HFFc6 (cell line): ENCODE measurements around the gene IGFBP7. TPM values are rescaled to one million over a fixed set of nuclear protein-coding genes. Genes with fewer than 3 reads are reported as not detected.

Experiments used
- DNase-seq: peaks from one replicate; pipeline ENCODE4 v3.0.0-alpha.2; 2018
- H3K27ac Mint-ChIP-seq: 2 replicates; pipeline ENCODE4 v1.8.0; 2020; ENCODE audit warnings: mild to moderate bottlenecking, mixed read lengths
- H3K27me3 Mint-ChIP-seq: 2 replicates; pipeline ENCODE4 v1.8.0; 2021; ENCODE audit warnings: mild to moderate bottlenecking, moderate library complexity, mixed read lengths; ENCODE audit not compliant: insufficient read depth
- H3K36me3 Mint-ChIP-seq: 2 replicates; pipeline ENCODE4 v1.8.0; 2021; ENCODE audit warnings: low read depth, mixed read lengths
- H3K4me1 Mint-ChIP-seq: 2 replicates; pipeline ENCODE4 v1.8.0; 2020; ENCODE audit warnings: low read depth, mixed read lengths
- H3K4me3 Mint-ChIP-seq: 2 replicates; pipeline ENCODE4 v1.8.0; 2020; ENCODE audit warnings: mild to moderate bottlenecking, moderate library complexity, mixed read lengths
- H3K9me3 Mint-ChIP-seq: 2 replicates; pipeline ENCODE4 v1.8.0; 2020; ENCODE audit warnings: mild to moderate bottlenecking, mixed read lengths
- total RNA-seq, 6 experiments: library from RNA; stranded (reverse); fragmentation: NEBNext Ultra II Directional; extraction: Animal tissue kit (Norgen Biotek cat#: 25700); gene quantifications; 2 replicates in 1 of 6; 3 replicates in 5 of 6; pipeline ENCODE4 v1.2.3, GENCODE V29; 2021
- TF ChIP-seq, protein P1 (sequence below): fragments of 200-600 bp; sonication (generic); IDR thresholded peaks from 2 replicates; pipeline ENCODE4 v1.5.0; 2021; ENCODE audit warnings: antibody characterized with exemption, mild to moderate bottlenecking

IGFBP7 gene
- total RNA-seq, 6 experiments from 2014 or later, result 464 to 821 (median 485) TPM

DNA sequence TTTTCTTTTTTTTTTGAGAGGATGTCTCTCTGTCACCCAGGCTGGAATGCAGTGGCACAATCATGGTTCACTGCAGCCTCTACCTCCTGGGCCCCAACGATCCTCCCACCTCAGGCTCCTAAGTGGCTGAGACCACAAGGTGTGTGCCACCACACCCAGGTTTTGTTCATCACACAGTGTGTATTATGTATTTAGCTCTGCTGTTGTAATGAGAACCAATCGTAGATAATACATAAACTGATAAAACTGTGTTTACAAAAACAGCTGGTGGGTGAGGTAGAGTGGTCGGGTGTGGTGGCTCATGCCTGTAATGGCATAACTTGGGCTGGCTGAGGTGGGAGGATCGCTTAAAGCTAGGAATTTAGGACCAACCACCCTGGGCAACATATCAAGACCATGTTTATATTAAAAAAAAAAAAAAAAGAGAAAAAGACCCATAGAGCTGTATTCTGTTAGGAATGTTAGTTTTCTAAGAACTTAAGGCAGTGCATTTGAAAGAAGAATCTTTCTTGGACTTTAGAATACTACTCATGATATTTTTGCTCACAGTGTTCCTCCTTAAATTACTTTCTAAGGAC, 96.6 kb downstream of the IGFBP7 start:
- Mint-ChIP-seq H3K4me1 (peaks cover 7% of the 10 kb centered on the region), H3K27ac (no peak overlapping the region), H3K36me3 (peaks cover 32% of the 10 kb centered on the region), H3K4me3 (no peak overlapping the region), H3K9me3 (no peaks in the 10 kb centered on the region), H3K27me3 (peaks cover 8% of the 10 kb centered on the region)
- DNase-seq, result no peak
- TF ChIP-seq, protein P1, sequence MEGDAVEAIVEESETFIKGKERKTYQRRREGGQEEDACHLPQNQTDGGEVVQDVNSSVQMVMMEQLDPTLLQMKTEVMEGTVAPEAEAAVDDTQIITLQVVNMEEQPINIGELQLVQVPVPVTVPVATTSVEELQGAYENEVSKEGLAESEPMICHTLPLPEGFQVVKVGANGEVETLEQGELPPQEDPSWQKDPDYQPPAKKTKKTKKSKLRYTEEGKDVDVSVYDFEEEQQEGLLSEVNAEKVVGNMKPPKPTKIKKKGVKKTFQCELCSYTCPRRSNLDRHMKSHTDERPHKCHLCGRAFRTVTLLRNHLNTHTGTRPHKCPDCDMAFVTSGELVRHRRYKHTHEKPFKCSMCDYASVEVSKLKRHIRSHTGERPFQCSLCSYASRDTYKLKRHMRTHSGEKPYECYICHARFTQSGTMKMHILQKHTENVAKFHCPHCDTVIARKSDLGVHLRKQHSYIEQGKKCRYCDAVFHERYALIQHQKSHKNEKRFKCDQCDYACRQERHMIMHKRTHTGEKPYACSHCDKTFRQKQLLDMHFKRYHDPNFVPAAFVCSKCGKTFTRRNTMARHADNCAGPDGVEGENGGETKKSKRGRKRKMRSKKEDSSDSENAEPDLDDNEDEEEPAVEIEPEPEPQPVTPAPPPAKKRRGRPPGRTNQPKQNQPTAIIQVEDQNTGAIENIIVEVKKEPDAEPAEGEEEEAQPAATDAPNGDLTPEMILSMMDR, result no peak

DNA sequence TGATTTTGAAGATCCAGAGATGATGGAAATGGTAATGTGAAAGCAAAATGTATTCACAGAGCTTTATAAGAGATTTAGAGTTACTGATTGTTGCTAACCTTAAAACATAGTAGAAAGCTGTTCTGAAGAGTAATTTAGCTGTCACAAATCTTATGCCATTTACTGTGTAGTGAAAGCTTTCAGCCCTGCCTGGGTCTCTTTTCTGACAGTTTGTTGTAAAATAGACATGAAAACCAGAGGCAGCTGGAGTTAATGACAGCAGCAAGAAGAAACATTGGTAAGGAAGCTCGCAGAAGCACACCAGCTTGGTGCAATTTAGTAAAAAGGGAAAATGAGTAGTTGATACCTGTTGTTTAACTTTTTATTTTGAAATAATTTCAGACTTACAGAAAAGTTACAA, 110.4 kb downstream of the IGFBP7 start:
- Mint-ChIP-seq H3K4me3 (no peak overlapping the region), H3K27ac (no peak overlapping the region), H3K36me3 (peaks cover 30% of the 10 kb centered on the region), H3K27me3 (no peaks in the 10 kb centered on the region), H3K9me3 (no peaks in the 10 kb centered on the region), H3K4me1 (peaks cover 16% of the 10 kb centered on the region)
- TF ChIP-seq, protein P1, result no peak
- DNase-seq, result no peak

DNA sequence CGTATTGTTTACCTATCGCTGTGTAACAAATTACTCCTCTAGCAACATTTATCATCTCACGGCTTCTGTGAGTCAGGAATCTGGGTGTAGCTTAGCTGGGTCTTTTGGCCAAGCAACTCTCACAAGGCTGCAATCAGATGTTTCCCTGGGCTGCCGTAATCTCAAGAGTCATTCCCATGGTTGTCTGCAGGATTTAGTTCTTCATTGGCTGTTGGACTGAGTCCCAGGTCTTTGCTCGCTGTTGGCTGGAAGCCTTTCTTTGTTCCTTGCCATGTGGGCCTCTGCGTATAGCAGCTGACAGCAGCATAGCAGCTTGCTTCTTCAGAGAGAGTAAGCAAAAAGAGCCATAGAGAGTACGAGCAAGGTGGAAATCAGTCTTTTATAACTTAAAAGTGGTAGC, 114.7 kb downstream of the IGFBP7 start:
- Mint-ChIP-seq H3K36me3 (peaks cover 38% of the 10 kb centered on the region), H3K4me3 (no peak overlapping the region), H3K4me1 (peaks cover 18% of the 10 kb centered on the region), H3K27me3 (no peaks in the 10 kb centered on the region), H3K27ac (peak overlapping the region; percentile 78), H3K9me3 (no peaks in the 10 kb centered on the region)
- peak; percentile 55 for DNase-seq
- TF ChIP-seq, protein P1, result no peak

DNA sequence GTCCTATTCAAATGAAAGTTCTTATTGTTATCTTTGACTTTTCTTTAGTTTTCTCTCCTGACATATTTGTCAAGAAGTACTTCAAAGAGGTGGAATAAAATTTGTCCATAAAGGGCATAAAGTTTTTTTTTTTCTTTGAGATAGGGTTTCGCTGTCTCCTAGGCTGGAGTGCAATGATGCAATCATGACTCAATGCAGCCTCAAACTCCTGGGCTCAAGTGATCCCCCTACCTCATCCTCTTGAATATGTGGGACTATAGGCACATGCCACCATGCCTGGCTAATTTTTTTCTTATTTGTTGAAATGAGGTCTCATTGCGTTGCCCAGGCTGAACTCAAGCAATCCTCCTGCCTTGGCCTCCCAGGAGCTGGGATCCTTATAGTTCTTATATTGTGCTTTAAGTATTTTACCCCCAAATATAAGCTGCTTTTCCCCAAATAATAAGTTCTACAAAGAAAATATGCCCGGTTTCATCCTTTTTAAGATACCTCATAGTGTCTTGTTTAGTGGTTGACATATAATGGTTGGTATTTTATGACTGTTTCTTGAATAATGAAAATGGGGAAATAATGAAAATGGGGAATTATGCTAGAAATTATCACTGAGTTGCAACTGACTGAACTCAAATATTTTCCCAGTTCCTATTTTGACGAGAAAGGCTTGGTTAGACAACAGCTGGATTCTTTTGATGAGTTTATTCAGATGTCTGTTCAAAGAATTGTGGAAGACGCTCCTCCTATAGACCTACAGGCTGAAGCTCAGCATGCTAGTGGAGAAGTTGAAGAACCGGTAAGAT, 119.9 kb downstream of the IGFBP7 start:
- no peaks in the 10 kb centered on the region for H3K27me3 Mint-ChIP-seq
- TF ChIP-seq, protein P1, result no peak
- H3K36me3 Mint-ChIP-seq, result peaks cover 36% of the 10 kb centered on the region
- H3K4me3 Mint-ChIP-seq, result no peak overlapping the region
- DNase-seq, result no peak
- H3K27ac Mint-ChIP-seq, result no peak overlapping the region
- H3K4me1 Mint-ChIP-seq, result peaks cover 19% of the 10 kb centered on the region
- H3K9me3 Mint-ChIP-seq, result no peaks in the 10 kb centered on the region

DNA sequence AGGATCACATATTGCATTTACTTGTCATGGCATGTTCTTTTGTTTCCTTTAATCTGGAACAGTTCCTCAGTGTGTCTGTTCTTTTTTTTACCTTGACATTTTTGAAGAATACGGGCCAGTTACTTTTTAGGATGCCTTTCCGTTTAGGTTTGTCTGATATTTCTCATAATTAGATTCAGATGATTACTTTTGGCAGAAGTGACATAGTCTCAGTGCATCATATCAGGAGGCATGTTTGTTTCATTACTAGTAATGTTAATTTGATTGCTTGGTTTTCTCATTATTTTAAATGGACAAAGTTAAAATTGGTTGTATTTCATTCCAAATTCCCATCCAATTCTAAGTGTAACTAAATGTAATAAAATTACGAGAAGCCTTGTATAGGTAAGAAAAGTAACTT, 123.2 kb downstream of the IGFBP7 start:
- no peak for DNase-seq
- H3K27me3 Mint-ChIP-seq, result no peaks in the 10 kb centered on the region
- TF ChIP-seq, protein P1, result no peak
- no peak overlapping the region for H3K27ac Mint-ChIP-seq
- H3K9me3 Mint-ChIP-seq, result no peaks in the 10 kb centered on the region
- peaks cover 40% of the 10 kb centered on the region for H3K36me3 Mint-ChIP-seq
- H3K4me1 Mint-ChIP-seq, result peaks cover 27% of the 10 kb centered on the region
- H3K4me3 Mint-ChIP-seq, result no peak overlapping the region
